Retinal pigment epithelial cell (primary cell): ENCODE measurements around the gene PIP5K1B.

Source experiments
- DNase-seq: peaks from one replicate; pipeline ENCODE4 v3.0.0-alpha.2; 2010; ENCODE audit warnings: low read depth
- H3K4me3 ChIP-seq: 2 replicates; pipeline ENCODE4 v1.5.1; 2011; ENCODE audit warnings: mild to moderate bottlenecking, low read length, control low read depth, moderate library complexity
- CTCF ChIP-seq: conservative IDR thresholded peaks from 2 replicates; pipeline ENCODE4 v1.5.1; 2011; ENCODE audit warnings: low read depth, low read length, control low read depth, inconsistent platforms

The PIP5K1B gene

DNA sequence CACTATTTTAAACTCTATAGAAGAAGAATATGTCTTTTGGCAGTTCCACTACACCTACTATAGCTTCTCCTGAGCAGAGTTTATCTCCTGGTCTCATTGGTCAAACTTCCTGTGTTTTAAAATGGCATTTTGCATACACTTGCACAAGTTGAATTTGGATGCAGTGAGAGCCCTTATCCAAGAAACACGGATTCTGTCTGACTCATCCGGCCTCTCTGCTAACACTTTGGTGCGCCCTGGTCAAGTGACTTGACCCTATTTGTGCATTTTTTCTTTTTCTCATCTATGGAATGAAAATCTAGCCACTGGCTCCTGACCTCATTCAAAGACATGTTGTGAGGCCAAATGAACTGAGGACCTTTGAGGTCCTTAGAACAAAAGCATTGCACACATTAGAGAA lies 20.0 kb downstream of the PIP5K1B start:
- no peak for DNase-seq
- TF ChIP-seq CTCF, result no peak
- H3K4me3 ChIP-seq, result no peak overlapping the region

GRCh38 chr9:68726489-68726888 lies 21.4 kb downstream of the PIP5K1B start:
- no peak for DNase-seq
- H3K4me3 ChIP-seq, result no peak overlapping the region
- TF ChIP-seq CTCF, result no peak

DNA sequence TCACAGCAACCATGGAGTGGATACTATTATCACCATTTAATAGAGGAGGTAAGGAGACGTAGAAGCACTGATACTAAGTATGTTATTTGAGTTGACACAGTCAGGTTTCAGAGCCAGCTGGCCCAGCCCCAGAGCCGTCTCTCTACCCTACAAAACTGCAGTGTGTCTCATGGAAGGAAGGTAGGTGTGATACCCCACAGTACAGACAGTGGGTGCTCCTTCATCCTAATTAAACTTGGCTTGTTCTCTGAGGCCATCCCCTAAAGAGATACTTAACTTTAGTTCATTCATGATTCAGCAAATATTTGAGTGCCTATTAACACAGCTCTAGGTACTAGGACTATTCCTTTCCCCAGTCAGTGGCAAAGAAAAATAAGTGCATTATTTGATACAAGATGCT lies 22.6 kb downstream of the PIP5K1B start:
- DNase-seq, result no peak
- TF ChIP-seq CTCF, result no peak
- no peak overlapping the region for H3K4me3 ChIP-seq

- TF ChIP-seq CTCF, result no peak
These were observed 23.7 kb downstream of the PIP5K1B start for GRCh38 chr9:68728731-68729130.

GRCh38 chr9:68730570-68731235 lies 25.7 kb downstream of the PIP5K1B start:
- no peak for TF ChIP-seq CTCF
- no peak for DNase-seq
- no peak overlapping the region for H3K4me3 ChIP-seq

More at GRCh38 chr9:68728731-68729130, 23.7 kb downstream of the PIP5K1B start:
- no peak overlapping the region for H3K4me3 ChIP-seq
- no peak for DNase-seq

- TF ChIP-seq CTCF, result no peak
- no peak overlapping the region for H3K4me3 ChIP-seq
- no peak for DNase-seq
These were observed 26.8 kb downstream of the PIP5K1B start for GRCh38 chr9:68731857-68732256.

- no peak for TF ChIP-seq CTCF
- H3K4me3 ChIP-seq, result no peak overlapping the region
- DNase-seq, result no peak
These were observed 27.5 kb downstream of the PIP5K1B start for GRCh38 chr9:68732405-68733020.
